Ascending aorta (tissue), 2 donors: ENCODE data around the gene MACO1. TPM values are rescaled to one million over a fixed set of nuclear protein-coding genes. Genes with fewer than 3 reads are reported as not detected.
"Not testable (repeated sequence)": the region's sequence is repeated elsewhere in the genome, so short reads cannot be mapped to it uniquely, and the experiment has no call there.

Source experiments
- DNase-seq, 2 donors: peaks; one replicate each; pipeline ENCODE4 v3.0.0-alpha.2; 2019; ENCODE audit warnings: low spot score in 2 of 2
- H3K27ac ChIP-seq, 2 donors: fragments of 200-600 bp; sonication (generic); one replicate each; pipeline ENCODE4 v1.5.1; 2016 to 2017; ENCODE audit warnings: mild to moderate bottlenecking in 1 of 2
- H3K27me3 ChIP-seq: fragments of 200-600 bp; sonication (generic); one replicate; pipeline ENCODE4 v1.5.1; 2017
- H3K36me3 ChIP-seq, 2 donors: fragments of 200-600 bp; sonication (generic); one replicate each; pipeline ENCODE4 v1.5.1; 2016
- H3K4me1 ChIP-seq, 2 donors: fragments of 200-600 bp; sonication (generic); one replicate each; pipeline ENCODE4 v1.5.1; 2016 to 2017; ENCODE audit warnings: mild to moderate bottlenecking in 1 of 2
- H3K4me3 ChIP-seq, 2 donors: fragments of 200-600 bp; sonication (generic); one replicate each; pipeline ENCODE4 v1.5.1; 2016 to 2017; ENCODE audit warnings: mild to moderate bottlenecking in 1 of 2
- H3K9me3 ChIP-seq, 2 donors: fragments of 200-600 bp; sonication (generic); one replicate each; pipeline ENCODE4 v1.5.1; 2016
- CTCF ChIP-seq, 3 experiments: fragments of 200-600 bp in 2 of 3; fragments of 450-650 bp in 1 of 3; sonication (generic) in 2 of 3; IDR thresholded peaks; one replicate each; pipeline ENCODE4 v1.5.1; 2016 to 2019; ENCODE audit warnings: antibody characterized with exemption in 3 of 3, mild to moderate bottlenecking in 1 of 3, moderate library complexity in 1 of 3
- intact Hi-C: fragments of 100-400 bp; cut with DNase I; formaldehyde crosslinking; loops from one replicate; pipeline ENCODE4 v1.15.1; 2023
- total RNA-seq: library from RNA; depleted of rRNA; stranded (reverse); fragments of >200 nt; gene quantifications from one replicate; pipeline ENCODE4 v1.1.0, GENCODE V29; 2016

The MACO1 gene
- total RNA-seq, 1 donor from 2014 or later, result 49.2 TPM

GRCh38 chr1:25439287-25439686 lies 8.6 kb downstream of the MACO1 start:
- intact Hi-C loops, result no loop called here
- no peak for TF ChIP-seq CTCF (IDR thresholded peaks at IDR 0.05)

GRCh38 chr1:25442178-25442577 lies 11.5 kb downstream of the MACO1 start:
- no peaks in the 10 kb centered on the region for H3K36me3 ChIP-seq
- intact Hi-C loops, result no loop called here
- no peak for DNase-seq
- no peak for TF ChIP-seq CTCF (IDR thresholded peaks at IDR 0.05)
- peaks cover 0 to 3% of the 10 kb centered on the region in 2 donors for H3K4me1 ChIP-seq
- H3K9me3 ChIP-seq, result no peaks in the 10 kb centered on the region
- no peak overlapping the region for H3K27ac ChIP-seq
- no peaks in the 10 kb centered on the region for H3K27me3 ChIP-seq
- no peak overlapping the region for H3K4me3 ChIP-seq

More at GRCh38 chr1:25439287-25439686, 8.6 kb downstream of the MACO1 start:
- H3K9me3 ChIP-seq, result no peaks in the 10 kb centered on the region
- no peak overlapping the region for H3K27ac ChIP-seq
- peaks cover 0 to 21% of the 10 kb centered on the region in 2 donors for H3K4me1 ChIP-seq
- DNase-seq, result no peak
- H3K4me3 ChIP-seq, result no peak overlapping the region
- no peaks in the 10 kb centered on the region for H3K36me3 ChIP-seq
- H3K27me3 ChIP-seq, result no peaks in the 10 kb centered on the region

DNA sequence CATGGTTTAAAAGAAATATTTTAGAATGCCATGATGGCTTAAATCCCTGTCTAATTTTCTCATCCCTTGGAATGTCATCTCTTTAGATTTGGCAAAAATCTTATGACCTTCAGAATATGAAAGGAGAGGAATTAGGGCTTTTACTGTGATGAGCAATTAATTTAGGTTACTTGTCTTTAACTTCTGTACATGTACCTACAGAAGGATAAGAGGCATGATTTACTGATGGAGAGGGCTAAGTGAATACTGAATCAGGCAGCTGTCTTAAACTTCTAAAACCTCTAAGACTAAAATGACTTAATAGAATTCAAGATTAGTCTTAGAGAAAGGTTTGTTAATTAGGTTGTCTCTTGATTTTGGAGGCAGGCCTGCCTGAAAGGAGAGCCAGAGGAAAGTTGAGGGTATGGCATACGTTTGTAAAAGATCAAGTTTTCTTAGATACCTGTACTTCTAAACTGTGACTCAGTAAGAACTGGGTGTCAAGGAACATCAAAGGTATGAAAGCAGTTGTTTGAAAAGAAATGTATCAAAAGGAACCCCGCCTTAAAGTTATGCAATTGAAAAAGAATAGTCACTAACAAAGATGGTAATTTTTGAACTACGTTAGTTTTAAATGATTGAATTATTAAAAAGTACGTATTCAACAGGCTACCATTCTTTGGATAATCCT lies 12.5 kb downstream of the MACO1 start:
- Histone ChIP-seq H3K27me3 (no peaks in the 10 kb centered on the region), H3K9me3 (no peaks in the 10 kb centered on the region), H3K4me3 (no peak overlapping the region), H3K27ac (no peak overlapping the region), H3K36me3 (peaks cover 0 to 5% of the 10 kb centered on the region in 2 donors), H3K4me1 (peaks cover 0 to 3% of the 10 kb centered on the region in 2 donors)
- intact Hi-C loops, result no loop called here
- no peak for TF ChIP-seq CTCF (IDR thresholded peaks at IDR 0.05)
- DNase-seq, result no peak

DNA sequence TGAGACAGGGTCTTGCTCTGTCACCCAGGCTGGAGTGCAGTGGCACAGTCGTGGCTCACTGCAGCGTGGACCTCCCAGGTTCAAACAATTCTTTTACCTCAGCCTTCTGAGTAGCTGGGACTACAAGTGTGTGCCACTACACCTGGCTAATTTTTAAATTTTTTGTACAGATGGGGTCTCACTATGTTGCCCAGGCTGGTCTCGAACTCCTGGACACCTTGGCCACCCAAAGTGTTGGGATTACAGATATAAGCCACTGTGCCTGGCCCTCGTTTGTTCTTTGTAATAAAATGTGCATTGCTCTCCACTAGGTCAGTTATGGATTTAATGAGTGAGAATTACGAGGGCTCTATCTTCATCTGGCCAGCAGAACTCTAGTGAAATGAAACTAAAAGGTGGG lies 13.9 kb downstream of the MACO1 start:
- DNase-seq, H3K27me3 ChIP-seq, H3K9me3 ChIP-seq, intact Hi-C loops, H3K4me1 ChIP-seq, H3K36me3 ChIP-seq, H3K27ac ChIP-seq, H3K4me3 ChIP-seq: not testable (repeated sequence)

- intact Hi-C loops, result no loop called here
- H3K36me3 ChIP-seq, result peaks cover 8% of the 10 kb centered on the region in 2 donors
- H3K9me3 ChIP-seq, result no peaks in the 10 kb centered on the region
Observed at GRCh38 chr1:25445993-25446538, 15.4 kb downstream of the MACO1 start.

More at GRCh38 chr1:25445993-25446538, 15.4 kb downstream of the MACO1 start:
- Histone ChIP-seq H3K4me1 (no peaks in the 10 kb centered on the region), H3K4me3 (no peak overlapping the region), H3K27me3 (no peaks in the 10 kb centered on the region), H3K27ac (no peak overlapping the region)
- TF ChIP-seq CTCF (IDR thresholded peaks at IDR 0.05), result no peak
- DNase-seq, result no peak
